ENCODE results near the gene PEAR1.

The PEAR1 gene

DNA sequence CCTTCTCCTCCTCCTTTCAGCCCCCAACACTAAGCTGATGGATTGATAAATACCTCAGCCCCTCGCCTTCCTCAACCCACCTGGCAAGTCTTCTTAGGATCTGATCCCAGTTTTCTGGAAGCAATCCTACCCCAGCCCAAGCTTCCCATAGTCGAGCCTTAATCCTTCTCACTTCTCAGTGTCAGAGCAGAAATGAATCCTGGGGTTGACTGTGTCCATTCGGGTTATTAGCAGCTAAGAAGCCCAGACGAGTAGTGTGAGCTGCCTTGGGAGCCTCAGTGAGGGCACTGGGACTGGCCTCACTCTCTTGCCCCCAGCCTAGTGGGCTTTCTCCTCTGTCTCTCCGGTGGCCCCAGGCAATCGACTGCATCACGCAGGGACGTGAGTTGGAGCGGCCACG lies 12.4 kb upstream of the PEAR1 start:
- DNase-seq (ENCODE audit: extremely low spot score, insufficient read length, low read depth): no peak
- FAIRE-seq: no peak

DNA sequence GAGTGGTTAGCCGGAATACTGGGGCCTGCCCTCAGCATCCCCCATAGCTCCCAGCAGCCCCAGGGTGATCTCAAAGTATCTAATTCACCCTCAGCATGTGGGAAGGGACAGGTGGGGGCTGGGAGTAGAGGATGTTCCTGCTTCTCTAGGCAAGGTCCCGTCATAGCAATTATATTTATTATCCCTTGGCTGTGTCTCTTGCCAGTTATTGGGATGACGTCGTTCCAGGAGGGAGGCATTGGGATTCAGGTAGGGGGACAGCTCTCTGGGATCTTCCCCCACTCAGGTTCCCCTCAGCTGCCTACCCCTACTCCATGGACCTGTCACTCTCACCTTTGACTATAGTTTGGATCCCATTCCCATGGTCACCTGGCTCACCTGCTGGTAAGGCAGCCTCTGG lies 11.9 kb upstream of the PEAR1 start:
- DNase-seq (ENCODE audit: extremely low spot score, insufficient read length, low read depth) (no peak), FAIRE-seq (no peak)

DNA sequence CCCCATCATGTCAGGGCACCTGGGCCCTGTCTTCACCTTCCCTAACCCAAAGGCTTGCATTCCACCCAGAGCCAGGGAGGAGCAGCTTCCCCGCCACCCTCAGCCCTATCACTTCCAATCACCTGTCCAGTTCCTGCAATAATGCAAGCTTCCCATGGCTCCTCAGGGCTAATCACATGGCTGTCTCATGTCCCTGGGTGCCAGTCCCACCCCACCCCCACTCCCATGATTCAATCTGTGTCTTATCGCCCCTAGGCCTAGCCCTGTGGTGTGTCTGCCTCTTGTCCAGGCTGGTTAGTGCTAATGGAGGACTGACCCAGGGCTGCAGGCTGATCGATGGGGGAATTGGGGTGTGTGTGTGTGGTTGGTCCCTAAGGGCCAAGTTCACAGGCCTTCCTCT lies 11.0 kb upstream of the PEAR1 start:
- DNase-seq (ENCODE audit: extremely low spot score, insufficient read length, low read depth) (no peak), FAIRE-seq (no peak)

DNA sequence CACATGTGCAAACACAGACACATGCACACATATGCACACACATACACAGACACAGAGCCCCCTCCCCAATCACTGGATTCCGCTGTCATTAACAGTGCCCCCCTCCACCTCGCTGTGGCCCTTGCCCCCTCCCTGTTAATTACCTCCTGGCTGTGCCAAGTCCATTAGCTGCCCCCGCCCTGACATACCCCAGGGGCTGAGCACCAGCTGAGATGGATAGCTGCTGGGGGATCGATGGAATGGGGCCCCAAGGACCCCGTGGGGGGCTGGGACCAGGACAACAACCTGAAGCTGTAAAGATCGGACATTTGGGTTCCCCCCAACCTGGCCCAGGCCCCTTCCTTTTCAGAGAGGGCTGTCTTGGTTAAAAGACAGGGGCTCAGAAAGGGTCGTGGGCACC lies 9.6 kb upstream of the PEAR1 start:
- FAIRE-seq: no peak

DNA sequence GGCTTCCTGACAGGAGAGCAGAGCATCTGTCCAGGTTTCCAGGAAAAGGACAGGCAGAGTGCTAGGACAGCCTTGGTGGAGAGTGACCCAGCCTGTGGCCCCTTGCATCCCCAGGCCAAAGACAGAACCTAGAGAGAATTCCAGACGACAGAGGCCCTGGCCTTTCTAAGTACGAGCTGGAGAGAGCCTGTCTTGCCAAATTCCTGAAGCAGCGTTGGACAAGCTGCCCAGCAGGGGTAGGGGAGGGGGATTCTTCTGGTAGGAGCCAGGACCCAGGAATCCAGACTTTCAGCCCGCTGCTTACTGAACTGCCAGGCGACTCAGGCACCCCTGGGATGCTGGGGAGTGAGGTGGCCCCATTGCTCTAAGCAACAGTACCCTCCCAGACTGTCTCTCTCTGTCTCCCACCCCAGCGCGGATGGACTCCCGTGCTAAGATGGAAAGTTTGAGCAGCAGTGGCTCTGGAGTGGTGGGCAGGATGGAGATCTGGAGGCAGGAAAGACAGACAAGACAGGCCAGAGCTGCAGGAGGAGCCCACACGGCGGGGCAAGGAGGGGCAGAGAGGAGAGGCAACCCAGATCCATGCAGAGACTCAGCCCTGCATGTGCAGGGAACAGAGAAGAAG lies 8.8 kb upstream of the PEAR1 start:
- no peak for DNase-seq (ENCODE audit: extremely low spot score, insufficient read length, low read depth)
- FAIRE-seq: no peak

More for the DNA sequence above, 9.6 kb upstream of the PEAR1 start:
- no peak for DNase-seq (ENCODE audit: extremely low spot score, insufficient read length, low read depth)

DNA sequence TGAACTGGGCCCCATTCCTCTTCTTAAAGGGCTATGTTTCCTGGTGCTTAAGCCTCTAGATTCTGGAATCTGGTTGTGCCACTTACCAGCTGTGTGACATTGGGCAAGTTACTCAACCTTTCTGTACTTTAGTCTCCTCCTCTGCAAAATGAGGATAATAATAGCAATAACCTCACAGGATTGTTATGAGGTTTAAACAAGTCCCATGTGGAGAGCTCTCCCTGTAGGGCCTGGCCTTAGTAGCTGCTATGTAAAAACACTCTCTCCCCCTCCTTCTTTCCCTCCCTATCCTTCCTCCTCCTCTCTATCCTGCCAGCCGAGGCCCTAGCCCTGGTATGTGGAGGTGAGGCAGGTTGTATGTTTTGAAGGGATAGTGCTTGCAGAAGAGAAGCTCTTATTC lies 8.2 kb upstream of the PEAR1 start:
- DNase-seq (ENCODE audit: extremely low spot score, insufficient read length, low read depth) (no peak), FAIRE-seq (no peak)

DNA sequence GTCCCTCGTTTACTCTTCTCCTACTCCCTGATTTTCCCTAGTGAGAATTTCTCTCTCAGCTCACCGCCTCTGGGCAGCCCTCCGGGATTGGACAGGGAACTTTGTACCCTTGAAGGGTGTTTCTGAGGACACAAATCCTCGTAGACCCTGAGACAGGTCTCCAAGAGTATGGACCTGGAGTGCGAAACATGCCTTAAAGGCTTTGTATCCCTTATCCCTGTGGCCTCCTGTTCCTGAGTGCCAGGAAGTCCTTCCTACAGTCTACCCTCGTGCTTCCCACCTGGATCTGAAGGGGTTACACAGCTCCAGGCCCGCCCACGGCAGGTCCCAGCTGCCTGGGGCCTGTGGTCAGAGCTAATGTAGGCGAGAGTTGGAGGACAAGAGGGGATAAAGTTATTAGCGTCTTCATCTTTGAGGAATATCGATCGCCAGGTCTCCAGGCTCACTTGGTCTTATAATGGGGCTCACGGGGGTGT lies 7.6 kb upstream of the PEAR1 start:
- no peak for DNase-seq (ENCODE audit: extremely low spot score, insufficient read length, low read depth)
- FAIRE-seq: no peak

DNA sequence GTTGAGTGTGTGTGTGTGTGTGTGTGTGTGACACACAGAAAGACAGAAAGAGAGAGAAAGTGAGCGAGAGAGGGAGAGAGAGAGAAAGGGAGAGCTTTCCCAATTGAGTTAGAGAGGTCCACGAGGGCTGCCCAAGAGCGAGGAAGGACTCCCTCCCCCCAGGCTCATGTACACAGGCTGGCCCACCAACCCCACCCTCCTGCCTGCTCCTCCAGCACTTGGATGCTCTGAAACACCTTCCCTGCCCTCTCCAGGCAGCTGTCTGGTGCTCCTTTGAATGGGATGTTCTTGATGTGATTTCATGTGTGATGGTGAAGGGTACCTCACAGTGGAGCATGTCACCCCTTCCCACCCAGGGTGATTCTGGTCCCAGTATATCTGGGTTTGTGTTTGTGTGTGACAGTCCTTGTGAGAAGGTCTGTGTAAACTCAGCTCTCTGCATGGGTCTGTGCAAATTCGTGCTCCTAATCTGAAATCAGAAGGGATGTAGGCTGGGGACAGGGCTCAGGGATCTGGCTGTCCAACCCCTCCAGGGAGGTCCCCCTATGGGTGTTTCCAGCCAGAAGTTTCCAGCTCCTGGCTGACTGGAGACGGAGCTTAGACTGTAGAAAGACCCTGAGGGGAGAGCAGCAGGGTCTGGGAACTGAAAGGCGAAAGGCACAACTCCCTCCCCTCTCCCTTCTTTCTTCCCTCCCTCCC lies 6.8 kb upstream of the PEAR1 start:
- FAIRE-seq (no peak), DNase-seq (ENCODE audit: extremely low spot score, insufficient read length, low read depth) (no peak)

DNA sequence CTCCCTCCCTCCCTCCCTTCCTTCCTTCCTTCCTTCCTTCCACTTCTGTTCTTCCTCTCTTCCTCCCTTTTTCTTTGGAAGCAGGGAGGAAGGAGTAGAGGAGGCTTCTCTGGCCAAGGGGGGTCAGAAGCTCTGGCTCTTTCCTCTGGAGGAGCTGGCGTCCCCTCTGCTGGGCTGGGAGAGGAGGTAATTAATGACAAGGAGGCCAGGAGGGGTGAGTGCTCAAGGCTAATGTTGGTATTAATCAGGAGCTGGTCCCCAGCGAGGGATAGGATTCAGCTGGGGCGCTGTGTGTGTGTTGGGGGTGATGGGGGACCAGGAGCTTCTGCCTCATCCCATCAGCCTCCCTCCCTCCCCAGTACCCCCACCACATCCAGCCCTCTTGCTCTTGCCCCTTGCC lies 6.2 kb upstream of the PEAR1 start:
- no peak for DNase-seq (ENCODE audit: extremely low spot score, insufficient read length, low read depth)
- FAIRE-seq: no peak

DNA sequence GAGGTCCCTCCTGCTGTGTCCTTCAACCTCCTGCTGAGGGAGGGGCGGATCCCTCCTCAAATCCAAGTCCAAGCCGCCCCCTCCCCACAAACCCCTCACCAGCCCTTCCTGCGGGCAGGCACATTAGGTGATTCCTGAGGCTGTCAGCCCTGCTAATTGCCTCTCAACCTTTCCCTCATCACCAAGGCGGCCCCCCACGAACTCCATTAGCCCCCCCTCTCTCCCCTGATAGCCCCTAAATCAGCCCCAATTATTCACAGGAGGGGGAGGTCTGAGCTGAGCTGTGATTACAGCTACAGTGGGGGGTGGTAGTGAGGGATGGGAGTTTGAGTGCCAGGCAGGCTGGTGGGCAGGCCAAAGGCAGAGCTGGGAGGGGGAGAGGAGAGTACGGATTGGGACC lies 5.8 kb upstream of the PEAR1 start:
- DNase-seq (ENCODE audit: extremely low spot score, insufficient read length, low read depth) (no peak), FAIRE-seq (no peak)

DNA sequence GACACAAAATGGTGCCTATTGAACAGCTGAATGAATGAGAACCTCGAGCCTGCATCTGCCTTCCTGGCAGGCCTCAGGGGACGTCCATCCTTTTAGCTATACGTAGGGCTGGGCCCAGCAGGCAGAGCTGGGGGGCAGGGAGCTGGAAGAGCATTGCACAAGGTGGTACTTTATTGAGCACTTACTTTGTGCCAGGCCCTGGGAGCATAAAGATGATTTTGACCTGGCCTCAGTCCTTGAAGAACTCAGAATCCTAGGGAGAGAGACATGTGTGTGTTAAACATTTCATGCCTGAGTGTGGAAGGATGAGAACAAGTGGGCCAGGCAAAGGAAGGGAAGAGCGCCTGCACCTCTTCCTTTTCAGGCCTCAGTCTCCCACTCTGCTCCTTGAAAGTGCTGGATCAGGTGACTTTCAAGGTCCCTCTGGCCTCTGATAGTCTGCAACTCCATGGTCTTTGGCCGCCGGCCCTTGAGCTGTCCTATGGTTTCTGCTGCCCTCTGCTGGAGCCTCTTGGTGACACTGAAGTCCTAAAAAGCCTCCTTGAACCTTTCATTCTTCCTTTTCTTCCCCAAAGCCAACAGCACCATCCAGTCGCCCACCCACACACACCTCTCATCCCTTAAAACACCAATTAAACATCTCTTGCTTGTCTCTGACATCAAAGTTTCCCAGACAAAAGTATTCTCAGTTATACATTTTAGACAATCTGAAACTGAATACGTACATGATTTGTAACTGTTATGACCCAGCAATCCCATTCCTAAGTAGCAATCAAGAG lies 3.5 kb upstream of the PEAR1 start:
- peak; percentile 50 for DNase-seq (ENCODE audit: extremely low spot score, insufficient read length, low read depth)
- FAIRE-seq: peak; percentile 78

DNA sequence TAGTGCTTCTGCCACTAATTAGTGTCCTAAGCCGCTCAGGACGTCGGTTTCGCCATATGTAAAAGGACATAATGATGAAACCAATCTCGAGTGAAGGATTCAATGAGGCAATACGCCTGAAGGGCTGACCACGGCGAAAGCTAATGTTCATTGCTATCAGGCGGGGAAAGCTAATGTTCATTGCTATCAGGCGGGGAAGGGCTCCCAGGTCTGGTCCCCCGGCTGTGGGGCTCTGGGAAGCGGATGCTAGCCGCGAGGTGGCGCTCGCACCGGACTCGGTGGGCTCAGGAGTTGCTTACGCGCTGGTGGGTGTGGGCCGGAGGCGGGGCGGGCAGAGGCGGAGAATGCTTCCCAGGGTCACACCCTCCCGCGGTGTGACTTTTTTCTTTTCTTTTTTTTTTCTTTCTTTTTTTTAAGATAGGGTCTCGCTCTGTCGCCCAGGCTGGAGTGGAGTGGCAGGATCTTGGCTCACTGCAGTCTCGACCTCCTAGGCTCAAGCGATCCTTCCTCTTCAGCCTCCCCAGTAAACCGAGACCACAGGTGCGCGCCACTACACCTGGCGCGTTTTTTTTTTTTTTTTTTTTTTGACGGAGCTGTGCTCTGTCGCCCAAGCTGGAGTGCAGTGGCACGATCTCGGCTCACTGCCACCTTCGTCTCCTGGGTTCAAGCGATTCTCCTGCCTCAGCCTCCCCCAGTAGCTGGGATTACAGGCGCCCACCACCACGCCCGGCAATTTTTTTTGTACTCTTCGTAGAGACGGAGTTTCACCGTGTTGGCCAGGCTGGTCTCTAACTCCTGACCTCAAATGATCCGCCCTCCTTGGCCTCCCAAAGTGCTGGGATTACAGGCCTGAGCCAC lies 1.1 kb upstream of the PEAR1 start:
- peak; percentile 58 for DNase-seq (ENCODE audit: extremely low spot score, insufficient read length, low read depth)
- FAIRE-seq: peak; percentile 5

DNA sequence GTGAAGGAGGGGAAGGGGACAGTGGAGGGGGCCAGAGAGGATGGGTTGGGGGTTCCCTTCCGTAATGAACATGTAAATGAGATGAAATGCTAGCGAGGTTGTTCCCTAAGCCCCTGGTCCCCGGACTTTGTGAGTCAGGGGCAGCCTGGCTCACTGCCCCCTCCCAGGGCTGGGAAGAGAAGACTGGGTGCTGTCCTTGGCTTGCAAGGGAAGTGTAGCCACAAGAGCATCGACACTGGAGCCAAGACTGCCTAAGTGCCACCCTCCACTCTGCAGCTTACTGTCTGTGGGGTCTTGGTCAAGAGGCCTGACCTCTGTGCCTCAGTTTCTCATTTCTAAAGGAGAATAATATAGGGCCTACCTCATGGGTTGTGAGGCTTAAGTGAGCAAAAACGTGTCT lies 483 bp downstream of the PEAR1 start:
- no peak for DNase-seq (ENCODE audit: extremely low spot score, insufficient read length, low read depth)

DNA sequence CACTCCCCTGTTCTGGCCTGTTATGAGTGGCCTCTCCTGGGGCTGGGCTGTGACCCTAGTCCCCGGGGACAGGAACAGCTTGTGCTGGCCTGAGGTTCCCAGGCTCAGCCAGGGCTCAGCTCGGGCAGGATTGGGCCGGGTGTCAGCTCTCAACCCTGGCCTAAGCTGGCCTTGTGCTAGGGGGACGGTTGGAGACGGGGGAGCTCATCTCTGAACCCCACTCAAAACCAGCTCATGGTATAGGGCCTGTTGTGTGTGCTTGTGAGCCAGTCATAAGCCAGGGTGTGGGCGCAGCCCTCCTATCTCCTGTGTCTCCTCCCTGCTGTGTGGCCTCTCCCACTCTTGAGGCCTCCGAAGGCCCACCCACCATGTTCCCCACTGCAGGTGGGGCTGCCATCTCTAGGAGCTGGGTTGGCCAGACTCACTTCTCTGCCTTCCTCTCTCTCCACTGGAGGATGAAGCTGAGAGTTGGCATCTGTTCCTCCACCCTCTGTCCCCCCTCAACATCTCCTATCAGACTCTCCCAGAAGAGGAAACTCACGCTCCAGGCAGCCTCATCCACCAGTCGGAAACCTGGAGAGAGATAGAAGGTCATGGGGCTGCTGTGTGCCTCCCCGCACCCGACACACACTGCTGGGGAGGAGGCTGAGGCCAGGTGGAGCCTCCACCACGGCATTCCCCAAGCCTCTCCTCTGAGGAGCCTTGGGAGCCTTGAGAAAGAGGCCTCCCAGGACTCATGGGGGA lies 1.4 kb downstream of the PEAR1 start:
- no peak for DNase-seq (ENCODE audit: extremely low spot score, insufficient read length, low read depth)
- no peak for FAIRE-seq

More for the DNA sequence above, 483 bp downstream of the PEAR1 start:
- no peak for FAIRE-seq

DNA sequence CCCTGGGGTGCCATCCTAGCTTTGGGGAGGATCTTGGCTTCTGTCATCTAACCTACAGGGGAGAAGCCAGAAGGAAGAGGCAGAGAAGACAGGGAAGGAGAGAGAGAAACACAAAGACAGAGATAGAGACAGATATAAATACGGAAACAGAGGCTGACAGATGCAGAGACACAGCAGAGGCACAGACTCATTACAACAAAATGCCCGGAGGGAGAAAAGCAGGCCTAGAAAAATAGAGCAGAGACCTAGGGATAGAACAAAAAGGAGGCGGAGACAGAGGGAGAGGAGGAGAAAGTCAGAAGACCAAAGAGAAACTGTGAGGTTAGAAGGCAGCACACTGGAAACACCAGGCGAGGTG lies 1.9 kb downstream of the PEAR1 start:
- no peak for FAIRE-seq
- no peak for DNase-seq (ENCODE audit: extremely low spot score, insufficient read length, low read depth)

DNA sequence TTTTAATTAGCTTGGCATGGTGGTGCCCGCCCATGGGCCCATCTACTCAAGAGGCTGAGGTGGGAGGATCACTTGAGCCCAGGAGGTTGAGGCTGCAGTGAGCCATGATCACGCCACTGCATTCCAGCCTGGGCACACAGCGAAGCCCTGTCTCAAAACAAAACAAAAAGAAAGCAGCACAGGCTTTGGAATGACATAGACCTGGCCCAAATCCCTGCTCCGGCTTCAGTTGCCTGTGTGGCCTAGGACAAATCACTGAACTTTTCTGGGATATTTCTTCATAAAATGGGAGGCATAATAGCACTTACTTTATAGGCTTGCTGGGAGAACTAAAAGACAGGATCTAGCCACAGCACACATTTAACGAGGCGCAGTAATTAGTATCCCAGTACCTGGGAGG lies 2.4 kb downstream of the PEAR1 start:
- DNase-seq (ENCODE audit: extremely low spot score, insufficient read length, low read depth): no peak
- FAIRE-seq: no peak

DNA sequence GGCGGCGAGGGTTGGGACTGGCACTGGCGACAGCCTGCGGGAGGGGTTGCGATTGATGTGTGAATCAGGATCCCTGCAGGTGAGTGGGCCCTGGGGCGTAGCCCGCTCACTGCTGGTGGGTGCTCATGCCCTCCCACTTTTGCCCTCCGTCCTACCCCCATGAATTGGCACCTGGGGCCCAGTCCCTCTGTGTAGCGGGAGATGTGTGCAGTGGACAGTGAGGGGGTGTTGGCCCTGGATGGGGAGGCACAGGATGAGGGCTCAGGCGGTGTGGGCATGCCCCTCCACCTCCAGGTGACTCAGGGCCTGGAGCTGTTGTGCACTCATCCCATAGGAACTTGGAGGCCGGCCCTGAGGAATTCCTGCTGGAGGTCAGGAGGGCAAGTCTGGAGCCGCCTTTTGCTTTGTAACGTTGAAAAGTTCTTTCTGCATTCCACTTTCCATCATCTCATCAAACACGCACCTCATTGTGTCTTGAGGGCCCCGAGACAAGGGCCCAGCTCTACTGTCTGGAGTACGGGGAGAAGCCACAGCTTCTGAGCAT lies 3.0 kb downstream of the PEAR1 start:
- FAIRE-seq: no peak
- DNase-seq (ENCODE audit: extremely low spot score, insufficient read length, low read depth): no peak

DNA sequence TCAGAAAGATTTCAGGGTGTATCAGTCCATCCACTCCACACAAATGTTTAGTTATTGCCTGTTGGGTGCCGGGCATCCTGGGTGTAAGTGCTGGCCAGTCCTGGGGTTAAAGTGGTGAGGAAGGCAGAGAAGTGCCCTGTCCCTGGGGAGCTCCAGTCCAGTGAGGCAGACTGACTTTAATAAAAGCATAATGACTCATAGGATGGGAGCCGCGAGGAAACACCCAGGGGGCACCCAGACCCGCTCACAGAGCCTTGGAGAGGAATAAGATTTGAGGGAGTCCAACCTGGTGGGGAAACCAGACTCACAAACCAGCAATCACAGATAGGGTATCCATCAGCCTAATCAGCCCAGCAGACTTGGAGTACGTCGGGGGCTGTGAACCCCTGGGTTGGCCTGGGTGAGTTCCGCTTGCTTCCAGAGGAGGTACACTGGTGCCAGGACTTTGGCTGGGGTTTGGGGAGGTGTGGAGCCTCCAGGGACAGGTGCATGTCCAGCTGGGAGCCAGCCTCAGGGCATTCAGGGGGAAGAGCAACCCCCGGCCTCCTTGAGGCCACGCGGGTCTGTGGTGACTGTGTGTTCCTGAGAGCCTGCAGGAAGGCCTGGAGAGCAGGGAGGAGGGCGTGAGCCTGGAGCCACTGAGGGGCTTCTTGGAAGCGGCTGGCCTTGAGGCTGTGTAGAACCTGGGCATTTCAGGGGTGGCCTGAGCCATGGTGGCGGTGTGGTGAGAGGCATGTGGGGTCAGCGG lies 3.7 kb downstream of the PEAR1 start:
- no peak for FAIRE-seq

DNA sequence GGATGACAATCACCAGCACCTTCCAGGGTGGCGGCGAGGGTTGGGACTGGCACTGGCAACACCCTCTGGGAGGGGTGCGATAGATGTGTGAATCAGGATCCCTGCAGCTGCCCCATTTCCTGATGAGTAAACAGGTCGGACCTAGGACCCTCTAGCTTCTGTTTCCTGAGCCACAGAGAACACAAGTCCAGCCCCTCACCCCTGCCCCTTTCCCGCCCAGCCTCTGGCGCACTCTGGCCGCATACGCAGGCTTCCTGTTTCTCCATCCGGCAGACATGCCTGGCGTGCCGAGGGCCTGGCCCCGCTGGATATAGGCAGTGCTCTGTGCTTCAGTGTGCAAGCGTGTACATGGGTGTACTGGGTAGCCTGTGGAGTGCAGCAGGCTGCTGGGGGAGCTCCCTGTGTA lies 4.6 kb downstream of the PEAR1 start:
- FAIRE-seq (no peak), DNase-seq (ENCODE audit: extremely low spot score, insufficient read length, low read depth) (no peak)

More for the DNA sequence above, 3.7 kb downstream of the PEAR1 start:
- DNase-seq (ENCODE audit: extremely low spot score, insufficient read length, low read depth): no peak
